Measurements from ENCODE around the gene ANKRD34C. TPM values are rescaled to one million over a fixed set of nuclear protein-coding genes. Genes with fewer than 3 reads are reported as not detected.

Gene ANKRD34C
- total and polyA plus RNA-seq, 7 donors = under 0.01 TPM; not detected in 6

DNA sequence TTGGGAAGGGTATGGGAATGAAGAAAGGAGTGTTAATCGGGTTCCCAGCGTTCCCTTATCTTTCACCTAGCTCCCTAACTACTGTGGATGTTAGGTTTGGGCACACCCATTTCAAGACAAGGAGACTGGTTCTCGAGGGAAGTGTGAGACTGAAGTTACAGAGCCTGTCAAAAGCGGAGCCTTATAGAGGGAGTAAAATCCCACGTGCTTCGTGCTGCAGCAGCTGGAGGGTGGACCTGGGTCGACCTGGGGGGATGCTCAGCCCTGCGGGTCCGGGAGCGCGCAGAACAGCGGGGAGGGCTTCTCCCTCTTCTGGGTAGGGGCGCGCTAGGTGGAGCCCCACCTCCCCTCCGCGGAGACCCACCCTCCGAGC, 28.1 kb downstream of the ANKRD34C start:
- H3K4me3 ChIP-seq = peak overlapping the region; percentile 58 to 85 (median 76)
- H3K36me3 ChIP-seq = peaks cover 13 to 24% (median 21%) of the 10 kb centered on the region in 4 donors
- 0 to 1% methylated on average over 17 of the region's 17 CpGs for WGBS, 2 donors
- H3K27ac ChIP-seq = no peak overlapping the region
- no peaks in the 10 kb centered on the region for H3K27me3 ChIP-seq
- intact Hi-C loops (cut with DNase I) = no loop called here
- DNase-seq = no peak
- H3K9me3 ChIP-seq = no peaks in the 10 kb centered on the region
- H3K4me1 ChIP-seq = peaks cover 0 to 22% (median 16%) of the 10 kb centered on the region in 4 donors
- TF ChIP-seq, protein P1, sequence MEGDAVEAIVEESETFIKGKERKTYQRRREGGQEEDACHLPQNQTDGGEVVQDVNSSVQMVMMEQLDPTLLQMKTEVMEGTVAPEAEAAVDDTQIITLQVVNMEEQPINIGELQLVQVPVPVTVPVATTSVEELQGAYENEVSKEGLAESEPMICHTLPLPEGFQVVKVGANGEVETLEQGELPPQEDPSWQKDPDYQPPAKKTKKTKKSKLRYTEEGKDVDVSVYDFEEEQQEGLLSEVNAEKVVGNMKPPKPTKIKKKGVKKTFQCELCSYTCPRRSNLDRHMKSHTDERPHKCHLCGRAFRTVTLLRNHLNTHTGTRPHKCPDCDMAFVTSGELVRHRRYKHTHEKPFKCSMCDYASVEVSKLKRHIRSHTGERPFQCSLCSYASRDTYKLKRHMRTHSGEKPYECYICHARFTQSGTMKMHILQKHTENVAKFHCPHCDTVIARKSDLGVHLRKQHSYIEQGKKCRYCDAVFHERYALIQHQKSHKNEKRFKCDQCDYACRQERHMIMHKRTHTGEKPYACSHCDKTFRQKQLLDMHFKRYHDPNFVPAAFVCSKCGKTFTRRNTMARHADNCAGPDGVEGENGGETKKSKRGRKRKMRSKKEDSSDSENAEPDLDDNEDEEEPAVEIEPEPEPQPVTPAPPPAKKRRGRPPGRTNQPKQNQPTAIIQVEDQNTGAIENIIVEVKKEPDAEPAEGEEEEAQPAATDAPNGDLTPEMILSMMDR (IDR thresholded peaks at IDR 0.05) = no peak
- TF ChIP-seq POLR2A (IDR thresholded peaks at IDR 0.05) (no peak), POLR2AphosphoS5 (IDR thresholded peaks at IDR 0.05) (no peak), EP300 (IDR thresholded peaks at IDR 0.05) (no peak)

DNA sequence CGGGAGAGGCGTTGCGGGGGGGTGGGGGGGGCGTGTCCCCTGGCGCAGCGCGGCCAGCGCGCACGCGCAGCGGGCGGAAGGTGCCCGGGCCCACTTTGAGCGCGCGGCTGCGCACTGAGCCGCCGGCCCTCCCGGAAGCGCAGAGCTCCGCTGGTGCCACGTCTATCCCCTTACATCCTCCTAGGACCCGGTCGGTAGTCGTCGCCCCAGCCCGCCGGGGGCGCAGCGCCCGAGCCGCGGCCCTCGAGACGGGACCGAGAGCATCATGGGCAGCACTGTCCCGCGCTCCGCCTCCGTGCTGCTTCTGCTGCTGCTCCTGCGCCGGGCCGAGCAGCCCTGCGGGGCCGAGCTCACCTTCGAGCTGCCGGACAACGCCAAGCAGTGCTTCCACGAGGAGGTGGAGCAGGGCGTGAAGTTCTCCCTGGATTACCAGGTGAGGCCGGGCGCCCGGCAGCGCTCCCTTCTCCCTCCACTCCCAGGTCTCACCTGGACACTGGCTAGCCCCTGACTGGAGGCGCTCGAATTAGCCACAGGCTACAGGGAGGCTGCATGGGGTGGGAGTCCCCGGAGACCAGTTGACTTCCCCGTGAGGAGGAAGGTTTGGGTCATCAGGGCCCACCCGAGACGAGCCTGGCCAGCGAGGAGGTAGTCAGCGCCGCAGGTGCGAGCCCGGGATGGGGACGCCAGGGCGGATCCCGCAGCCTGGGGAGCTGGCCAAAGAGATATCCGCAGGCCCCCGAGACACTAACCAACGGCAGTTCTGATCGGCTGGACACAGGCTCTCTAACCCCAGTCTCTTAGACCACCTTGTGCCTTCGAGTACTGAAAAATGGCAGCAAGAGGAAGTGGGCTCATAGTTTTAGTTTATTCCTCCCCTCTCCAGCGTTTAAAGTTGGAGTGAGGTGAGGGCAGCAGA, 28.7 kb downstream of the ANKRD34C start, which contains the start of gene TMED3:
TSS of gene TMED3 (plus strand) at position 128 of the 916 bp plus-strand sequence. CDS start at position 266, 138 bp downstream.
- WGBS, 2 donors = 0 to 1% methylated on average over 70 to 75 of the region's 76 CpGs
- Histone ChIP-seq H3K4me3 (peak within 1 kb of the TSS; percentile 58 to 85 (median 76)), H3K9me3 (no peaks in the 10 kb centered on the region), H3K27ac (peak within 1 kb of the TSS in 3 of 4 donors; percentile 39 to 54 (median 51)), H3K27me3 (no peaks in the 10 kb centered on the region), H3K36me3 (peaks cover 18 to 30% (median 25%) of the 10 kb centered on the region in 4 donors), H3K4me1 (peaks cover 0 to 22% (median 16%) of the 10 kb centered on the region in 4 donors)
- peak; percentile 75 for DNase-seq
- intact Hi-C loops (cut with DNase I) = no loop called here
- no peak for TF ChIP-seq POLR2A (IDR thresholded peaks at IDR 0.05)
- no peak for TF ChIP-seq EP300 (IDR thresholded peaks at IDR 0.05)
- TF ChIP-seq POLR2AphosphoS5 (IDR thresholded peaks at IDR 0.05) = peak in 1 of 4 donors; percentile 31

DNA sequence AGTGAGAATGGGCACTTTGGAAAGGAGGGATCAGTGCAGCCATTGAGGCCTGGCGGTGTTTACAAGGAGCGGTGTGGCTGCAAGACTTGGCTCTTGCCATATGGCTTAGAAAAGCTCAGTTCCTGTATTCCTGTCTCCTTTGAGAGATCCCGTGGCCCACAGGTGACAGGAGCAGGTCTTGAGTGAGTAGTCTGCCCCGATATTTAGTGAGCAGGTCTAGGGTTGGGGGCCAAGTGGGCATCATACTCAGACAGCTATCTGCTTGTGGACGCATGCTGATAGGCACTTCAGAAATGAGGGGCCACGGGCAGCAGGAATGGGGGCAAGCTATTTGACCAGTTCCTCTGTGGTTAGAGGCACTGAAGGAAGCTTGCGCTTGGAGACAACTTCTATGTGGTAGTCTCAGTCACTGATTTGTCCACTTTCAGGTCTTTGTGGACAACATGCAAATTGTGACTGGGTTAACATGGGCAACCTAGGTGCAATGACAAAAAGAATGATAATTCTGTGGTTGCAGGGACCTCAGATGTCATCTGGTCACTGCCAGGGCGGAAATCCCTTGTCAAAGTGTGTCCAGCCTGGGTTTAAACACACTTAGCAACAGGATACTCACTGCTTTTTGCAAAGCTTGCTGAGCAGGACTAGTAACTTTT, 29.5 kb downstream of the ANKRD34C start:
- no peak for TF ChIP-seq POLR2AphosphoS5 (IDR thresholded peaks at IDR 0.05)
- TF ChIP-seq, protein P1 (IDR thresholded peaks at IDR 0.05) = no peak
- TF ChIP-seq EP300 (IDR thresholded peaks at IDR 0.05) = no peak
- TF ChIP-seq POLR2A (IDR thresholded peaks at IDR 0.05) = no peak
- peaks cover 0 to 22% (median 16%) of the 10 kb centered on the region in 4 donors for H3K4me1 ChIP-seq
- intact Hi-C loops (cut with DNase I) = no loop called here

DNA sequence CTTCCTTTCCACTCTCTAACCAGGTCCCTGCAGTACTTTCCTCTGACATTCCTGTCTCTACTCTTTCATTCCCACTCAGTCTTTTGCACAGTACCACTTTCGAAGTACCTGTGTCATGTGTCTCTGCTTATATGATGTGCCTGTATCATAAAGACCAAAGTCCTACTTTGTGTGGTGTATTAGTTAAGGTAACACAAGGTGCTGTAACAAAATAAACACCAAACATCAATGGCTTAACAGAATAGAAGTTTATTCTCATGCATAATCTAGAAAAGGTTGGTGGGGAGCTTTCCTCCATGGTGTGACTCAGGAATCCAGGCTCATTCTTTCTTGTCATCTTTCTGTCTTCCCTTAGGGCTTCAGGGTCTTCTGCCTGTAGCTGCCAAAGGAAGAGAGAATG, 31.7 kb downstream of the ANKRD34C start:
- 93 to 97% methylated on average over 1 of the region's 1 CpG for WGBS, 2 donors
- Histone ChIP-seq H3K27ac (no peak overlapping the region), H3K36me3 (peaks cover 18 to 58% (median 31%) of the 10 kb centered on the region in 4 donors), H3K27me3 (no peaks in the 10 kb centered on the region), H3K4me1 (peaks cover 0 to 22% (median 16%) of the 10 kb centered on the region in 4 donors), H3K4me3 (no peak overlapping the region), H3K9me3 (no peaks in the 10 kb centered on the region)
- intact Hi-C loops (cut with DNase I) = no loop called here
- TF ChIP-seq EP300 (IDR thresholded peaks at IDR 0.05) (no peak), POLR2AphosphoS5 (IDR thresholded peaks at IDR 0.05) (no peak), POLR2A (IDR thresholded peaks at IDR 0.05) (no peak)
- TF ChIP-seq, protein P1 (IDR thresholded peaks at IDR 0.05) = no peak
- no peak for DNase-seq

More for the DNA sequence above, 29.5 kb downstream of the ANKRD34C start:
- Histone ChIP-seq H3K36me3 (peaks cover 18 to 37% (median 26%) of the 10 kb centered on the region in 4 donors), H3K27ac (no peak overlapping the region), H3K9me3 (no peaks in the 10 kb centered on the region), H3K27me3 (no peaks in the 10 kb centered on the region), H3K4me3 (peak overlapping the region; percentile 58 to 85 (median 76))
- no peak for DNase-seq
- WGBS, 2 donors = 51 to 62% methylated on average over 8 of the region's 8 CpGs

DNA sequence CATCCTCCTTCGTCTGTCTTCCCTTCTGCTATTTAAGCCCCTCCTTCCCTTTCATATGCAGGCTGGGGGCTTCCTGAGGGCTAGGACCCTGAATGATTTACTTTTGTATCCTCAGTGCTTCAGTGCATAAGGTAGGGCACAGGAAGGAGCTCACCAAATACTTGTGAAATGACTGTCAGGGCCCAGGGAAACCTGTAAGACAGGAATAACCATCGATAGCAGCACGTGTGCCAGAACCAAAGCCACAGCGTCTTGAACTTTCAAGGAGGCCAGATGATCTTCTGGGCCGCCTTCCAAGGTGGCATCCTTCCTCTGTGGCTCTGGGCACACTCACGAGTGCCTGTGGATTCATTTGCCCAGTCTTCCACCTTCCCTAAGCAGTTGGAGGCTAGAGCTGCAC, 32.3 kb downstream of the ANKRD34C start:
- intact Hi-C loops (cut with DNase I) = no loop called here
- Histone ChIP-seq H3K27ac (no peak overlapping the region), H3K9me3 (no peaks in the 10 kb centered on the region), H3K4me1 (peaks cover 0 to 22% (median 16%) of the 10 kb centered on the region in 4 donors), H3K36me3 (peaks cover 18 to 64% (median 31%) of the 10 kb centered on the region in 4 donors), H3K27me3 (no peaks in the 10 kb centered on the region), H3K4me3 (no peak overlapping the region)
- DNase-seq = no peak
- TF ChIP-seq POLR2A (IDR thresholded peaks at IDR 0.05) (no peak), EP300 (IDR thresholded peaks at IDR 0.05) (no peak), POLR2AphosphoS5 (IDR thresholded peaks at IDR 0.05) (no peak)
- TF ChIP-seq, protein P1 (IDR thresholded peaks at IDR 0.05) = no peak
- WGBS, 2 donors = 93% methylated on average over 6 of the region's 6 CpGs

Data from sigmoid colon (tissue), 7 donors.